PC-3 (cell line): Measurements from ENCODE around the gene HTR4. TPM values are rescaled to one million over a fixed set of nuclear protein-coding genes. Genes with fewer than 3 reads are reported as not detected.

ENCODE experiments used
- ATAC-seq: fragments of 200-7000 bp; cut with Tn5 transposase; 2 replicates; pipeline ENCODE4 v1.9.1; 2020; ENCODE audit warnings: mild to moderate bottlenecking, moderate library complexity
- BruUV-seq: library from RNA; stranded (reverse); fragments of 400-500 nt; replicated peaks from 2 replicates; lab custom pipeline; 2021; lab: Mats Ljungman, UMichigan
- CTCF ChIA-PET: fragments of 300-600 bp; sonication (Branson Sonifier 250); formaldehyde crosslinking; loops from one replicate; lab custom pipeline; 2022; ENCODE audit warnings: antibody characterized with exemption; lab: Charles Lee
- POLR2A ChIA-PET: fragments of 300-600 bp; sonication (Branson Sonifier 250); formaldehyde crosslinking; loops from one replicate; lab custom pipeline; 2022; ENCODE audit warnings: antibody characterized with exemption; ENCODE audit not compliant: unreplicated experiment; lab: Charles Lee
- DNase-seq: peaks from one replicate; pipeline ENCODE4 v3.0.0-alpha.2; 2015
- H2AFZ ChIP-seq: fragments of 300-600 bp; sonication (generic); 2 replicates; pipeline ENCODE4 v1.6.0; 2016; ENCODE audit warnings: antibody characterized with exemption, low read length
- H3F3A ChIP-seq: fragments of 300-600 bp; sonication (generic); one replicate; pipeline ENCODE4 v1.6.0; 2017; ENCODE audit warnings: antibody characterized with exemption, low read length, control low read depth, mild to moderate bottlenecking; ENCODE audit not compliant: unreplicated experiment
- H3K27ac ChIP-seq: fragments of 300-600 bp; sonication (generic); 2 replicates; pipeline ENCODE4 v1.5.1; 2016; ENCODE audit warnings: mild to moderate bottlenecking, low read length
- H3K27me3 ChIP-seq: fragments of 300-600 bp; sonication (generic); 2 replicates; pipeline ENCODE4 v1.6.1; 2016; ENCODE audit warnings: low read length, mixed read lengths
- H3K36me3 ChIP-seq: fragments of 300-600 bp; sonication (generic); 2 replicates; pipeline ENCODE4 v1.6.1; 2016; ENCODE audit warnings: low read depth, mixed run types, low read length, mixed read lengths
- H3K4me1 ChIP-seq: fragments of 300-600 bp; sonication (generic); 2 replicates; pipeline ENCODE4 v1.5.1; 2016; ENCODE audit warnings: low read length; ENCODE audit not compliant: insufficient read depth
- H3K4me2 ChIP-seq: fragments of 300-600 bp; sonication (generic); 2 replicates; pipeline ENCODE4 v1.6.0; 2016; ENCODE audit warnings: low read length
- H3K4me3 ChIP-seq: fragments of 300-600 bp; sonication (generic); 2 replicates; pipeline ENCODE4 v1.5.1; 2016; ENCODE audit warnings: mild to moderate bottlenecking, low read length, mixed read lengths
- H3K79me2 ChIP-seq: fragments of 300-600 bp; sonication (generic); 2 replicates; pipeline ENCODE4 v1.6.1; 2017; ENCODE audit warnings: low read length, mixed read lengths
- H3K9ac ChIP-seq: fragments of 300-600 bp; sonication (generic); 2 replicates; pipeline ENCODE4 v1.6.0; 2016; ENCODE audit warnings: mild to moderate bottlenecking, low read length
- H3K9me2 ChIP-seq: fragments of 300-600 bp; sonication (generic); replicated peaks from 2 replicates; pipeline ENCODE4 v1.6.1; 2016; ENCODE audit warnings: mixed run types, low read length, mixed read lengths
- H3K9me3 ChIP-seq: fragments of 300-600 bp; sonication (generic); 2 replicates; pipeline ENCODE4 v1.6.1; 2016; ENCODE audit warnings: low read length, mixed read lengths
- H4K20me1 ChIP-seq: fragments of 300-600 bp; sonication (generic); 2 replicates; pipeline ENCODE4 v1.6.1; 2016; ENCODE audit warnings: low read length, mixed read lengths
- CTCF ChIP-seq: fragments of 300-600 bp; sonication (generic); conservative IDR thresholded peaks from 2 replicates; pipeline ENCODE4 v1.5.1; 2017; ENCODE audit warnings: antibody characterized with exemption, low read depth, mild to moderate bottlenecking, low read length
- EZH2 ChIP-seq: fragments of 300-600 bp; sonication (generic); IDR thresholded peaks from one replicate; pipeline ENCODE4 v1.6.1; 2017; ENCODE audit warnings: antibody characterized with exemption, mild to moderate bottlenecking, low read length; ENCODE audit not compliant: unreplicated experiment
- EZH2phosphoT487 ChIP-seq: fragments of 300-600 bp; sonication (generic); IDR thresholded peaks from 2 replicates; pipeline ENCODE4 v1.6.1; 2018; ENCODE audit warnings: mild to moderate bottlenecking, antibody characterized with exemption, low read length, borderline replicate concordance
- intact Hi-C: fragments of 100-400 bp; cut with micrococcal nuclease; formaldehyde crosslinking; loops from 2 replicates; pipeline ENCODE4 v1.9.0; 2023
- total RNA-seq: library from RNA; depleted of rRNA; stranded (reverse); fragments of >200 nt; gene quantifications from 2 replicates; pipeline ENCODE4 v1.2.3, GENCODE V29; 2014

Gene HTR4
- total RNA-seq, 1 experiment from 2014 or later: not detected

- Histone ChIP-seq H3K27me3 (peaks cover 98% of the 10 kb centered on the region), H3K4me2 (no peak overlapping the region), H3K9me3 (no peaks in the 10 kb centered on the region), H3F3A (no peaks in the 10 kb centered on the region), H3K36me3 (no peaks in the 10 kb centered on the region), H2AFZ (no peak overlapping the region), H3K27ac (no peak overlapping the region), H3K4me1 (no peaks in the 10 kb centered on the region), H3K9me2 (no peaks in the 10 kb centered on the region), H3K79me2 (no peaks in the 10 kb centered on the region), H3K9ac (no peak overlapping the region), H4K20me1 (no peaks in the 10 kb centered on the region), H3K4me3 (no peak overlapping the region)
- ATAC-seq (no peak), DNase-seq (no peak)
- intact Hi-C loops: no loop called here
- no TSS peak for BruUV-seq
- TF ChIP-seq CTCF: no peak
- TF ChIP-seq EZH2phosphoT487: no peak
- TF ChIP-seq EZH2: no peak
- CTCF ChIA-PET: no interaction called here
- POLR2A ChIA-PET: no interaction called here
Measured at GRCh38 chr5:148492351-148492750, 162.0 kb downstream of the HTR4 start.

GRCh38 chr5:148491793-148492184 is 162.5 kb downstream of the HTR4 start:
- Histone ChIP-seq H3K4me3 (no peak overlapping the region), H3K9me2 (no peaks in the 10 kb centered on the region), H3F3A (no peaks in the 10 kb centered on the region), H3K4me1 (no peaks in the 10 kb centered on the region), H4K20me1 (no peaks in the 10 kb centered on the region), H3K27me3 (peaks cover 98% of the 10 kb centered on the region), H2AFZ (no peak overlapping the region), H3K79me2 (no peaks in the 10 kb centered on the region), H3K27ac (no peak overlapping the region), H3K36me3 (no peaks in the 10 kb centered on the region), H3K9me3 (no peaks in the 10 kb centered on the region), H3K9ac (no peak overlapping the region), H3K4me2 (no peak overlapping the region)
- CTCF ChIA-PET: no interaction called here
- no peak for DNase-seq
- ATAC-seq: no peak
- intact Hi-C loops: no loop called here
- BruUV-seq: no TSS peak
- TF ChIP-seq CTCF: no peak
- no peak for TF ChIP-seq EZH2
- POLR2A ChIA-PET: no interaction called here

GRCh38 chr5:148491015-148491792 is 163.1 kb downstream of the HTR4 start:
- Histone ChIP-seq H2AFZ (no peak overlapping the region), H3K4me1 (no peaks in the 10 kb centered on the region), H3K9me3 (no peaks in the 10 kb centered on the region), H3K27ac (no peak overlapping the region), H3K4me3 (no peak overlapping the region), H3K79me2 (no peaks in the 10 kb centered on the region), H4K20me1 (no peaks in the 10 kb centered on the region), H3K9ac (no peak overlapping the region), H3K27me3 (peaks cover 98% of the 10 kb centered on the region), H3F3A (no peaks in the 10 kb centered on the region), H3K36me3 (no peaks in the 10 kb centered on the region), H3K9me2 (no peaks in the 10 kb centered on the region), H3K4me2 (no peak overlapping the region)
- no peak for TF ChIP-seq EZH2phosphoT487
- TF ChIP-seq CTCF: no peak
- TF ChIP-seq EZH2: no peak
- BruUV-seq: no TSS peak
- intact Hi-C loops: no loop called here
- ChIA-PET POLR2A (no interaction called here), CTCF (no interaction called here)
- ATAC-seq (no peak; the same call in 1 of the 2 replicates), DNase-seq (no peak)
